Stimulated activated CD8-positive, alpha-beta memory T cell treated with anti-CD3 and anti-CD28 coated beads, Interleukin-2, amount 100 ng/mL, for 1 hour (primary cell): ENCODE measurements around the gene TCN2.
"Not testable (repeated sequence)": the region's sequence is repeated elsewhere in the genome, so short reads cannot be mapped to it uniquely, and the experiment has no call there.

ENCODE experiments used
- DNase-seq, 2 donors: peaks; one replicate each; pipeline ENCODE4 v3.0.0-alpha.2; 2020; ENCODE audit warnings: low read depth in 2 of 2

Gene TCN2

GRCh38 chr22:30606455-30607299, at the start of gene TCN2:
TCN2 (plus strand) TSS chr22:30607174; CDS start chr22:30607332, 158 bp downstream.
- DNase-seq, result no peak

- no peak for DNase-seq
Observed at GRCh38 chr22:30557243-30557642, 49.7 kb upstream of the TCN2 start.

GRCh38 chr22:30559889-30560288, 47.1 kb upstream of the TCN2 start:
- DNase-seq, result no peak

- DNase-seq, result not testable (repeated sequence)
Observed at GRCh38 chr22:30560643-30561202, 46.3 kb upstream of the TCN2 start.

GRCh38 chr22:30561402-30562189, 45.4 kb upstream of the TCN2 start:
- no peak for DNase-seq

- DNase-seq, result no peak
Observed at GRCh38 chr22:30562366-30562765, 44.6 kb upstream of the TCN2 start.

GRCh38 chr22:30564045-30564760, 42.8 kb upstream of the TCN2 start:
- DNase-seq, result no peak

- no peak for DNase-seq
Observed at GRCh38 chr22:30564761-30565119, 42.2 kb upstream of the TCN2 start.

GRCh38 chr22:30565341-30565740, 41.6 kb upstream of the TCN2 start:
- DNase-seq, result no peak

GRCh38 chr22:30566125-30566524, 40.8 kb upstream of the TCN2 start:
- DNase-seq, result no peak

GRCh38 chr22:30567277-30567676, 39.7 kb upstream of the TCN2 start:
- DNase-seq, result not testable (repeated sequence)

GRCh38 chr22:30568137-30568805, 38.7 kb upstream of the TCN2 start:
- no peak for DNase-seq

GRCh38 chr22:30569674-30570202, 37.2 kb upstream of the TCN2 start:
- DNase-seq, result no peak

- DNase-seq, result no peak
Observed at GRCh38 chr22:30572210-30572609, 34.8 kb upstream of the TCN2 start.

- no peak for DNase-seq
Observed at GRCh38 chr22:30572840-30573593, 34.0 kb upstream of the TCN2 start.

- no peak for DNase-seq
Observed at GRCh38 chr22:30573594-30574094, 33.3 kb upstream of the TCN2 start.

GRCh38 chr22:30574095-30574981, 32.6 kb upstream of the TCN2 start, which contains the start of gene GAL3ST1:
GAL3ST1 (minus strand) TSS chr22:30574665; CDS start chr22:30557392, 17,273 bp downstream.
- DNase-seq, result no peak

GRCh38 chr22:30574997-30575671, 31.8 kb upstream of the TCN2 start:
- no peak for DNase-seq
